HUES64 (cell line): ENCODE data around the gene VAV3.

ENCODE experiments used
- H3K27ac ChIP-seq: 2 replicates; pipeline ENCODE4 v1.7.0; 2013; ENCODE audit warnings: low read depth, low read length, inconsistent platforms
- H3K27me3 ChIP-seq: 2 replicates; pipeline ENCODE4 v1.6.1; 2013; ENCODE audit warnings: mild to moderate bottlenecking, low read length; ENCODE audit not compliant: insufficient read depth
- H3K36me3 ChIP-seq: 2 replicates; pipeline ENCODE4 v1.6.1; 2013; ENCODE audit warnings: mild to moderate bottlenecking, low read length; ENCODE audit not compliant: insufficient read depth
- H3K4me1 ChIP-seq: 2 replicates; pipeline ENCODE4 v1.6.1; 2013; ENCODE audit warnings: mild to moderate bottlenecking, low read length, moderate library complexity; ENCODE audit not compliant: insufficient read depth
- H3K4me3 ChIP-seq: 2 replicates; pipeline ENCODE4 v1.5.1; 2013; ENCODE audit warnings: mild to moderate bottlenecking, low read length, moderate library complexity
- H3K9ac ChIP-seq: 2 replicates; pipeline ENCODE4 v1.6.1; 2013; ENCODE audit warnings: mild to moderate bottlenecking, low read depth, low read length
- H3K9me3 ChIP-seq: 2 replicates; pipeline ENCODE4 v1.6.1; 2013; ENCODE audit warnings: low read depth, low read length; ENCODE audit not compliant: insufficient read depth
- WGBS: fragments of 150-250, 120-280 bp; methylation state at CpG from one replicate; pipeline ENCODE4 v1.1.7; 2013; ENCODE audit warnings: missing lambda C conversion rate; 5-methylcytosine and 5-hydroxymethylcytosine counted together

The VAV3 gene

GRCh38 chr1:107950464-107950863 is 14.5 kb downstream of the VAV3 start:
- no peak overlapping the region for H3K9ac ChIP-seq
- H3K9me3 ChIP-seq, result no peaks in the 10 kb centered on the region
- H3K4me3 ChIP-seq, result no peak overlapping the region
- no peaks in the 10 kb centered on the region for H3K27me3 ChIP-seq
- H3K27ac ChIP-seq, result no peak overlapping the region
- WGBS, result 91% methylated on average over 3 of the region's 3 CpGs
- no peaks in the 10 kb centered on the region for H3K36me3 ChIP-seq
- no peaks in the 10 kb centered on the region; the same call in 1 of the 2 replicates for H3K4me1 ChIP-seq

- no peaks in the 10 kb centered on the region for H3K36me3 ChIP-seq
- H3K9me3 ChIP-seq, result no peaks in the 10 kb centered on the region
- no peaks in the 10 kb centered on the region; the same call in 1 of the 2 replicates for H3K4me1 ChIP-seq
- WGBS, result 62% methylated on average over 3 of the region's 3 CpGs
- H3K27ac ChIP-seq, result no peak overlapping the region
- no peak overlapping the region for H3K9ac ChIP-seq
- no peak overlapping the region for H3K4me3 ChIP-seq
- no peaks in the 10 kb centered on the region for H3K27me3 ChIP-seq
Observed at GRCh38 chr1:107949467-107950253, 15.3 kb downstream of the VAV3 start.

GRCh38 chr1:107946794-107947193 is 18.2 kb downstream of the VAV3 start:
- no peaks in the 10 kb centered on the region for H3K4me1 ChIP-seq
- no peak overlapping the region for H3K4me3 ChIP-seq
- no peak overlapping the region for H3K27ac ChIP-seq

GRCh38 chr1:107943694-107944093 is 21.3 kb downstream of the VAV3 start:
- 92% methylated on average over 4 of the region's 4 CpGs for WGBS
- no peaks in the 10 kb centered on the region for H3K9me3 ChIP-seq
- no peaks in the 10 kb centered on the region for H3K4me1 ChIP-seq
- no peak overlapping the region for H3K4me3 ChIP-seq
- H3K9ac ChIP-seq, result no peak overlapping the region
- no peaks in the 10 kb centered on the region for H3K27me3 ChIP-seq
- H3K36me3 ChIP-seq, result no peaks in the 10 kb centered on the region
- H3K27ac ChIP-seq, result no peak overlapping the region

More at GRCh38 chr1:107946794-107947193, 18.2 kb downstream of the VAV3 start:
- Histone ChIP-seq H3K9ac (no peak overlapping the region), H3K36me3 (no peaks in the 10 kb centered on the region), H3K9me3 (no peaks in the 10 kb centered on the region), H3K27me3 (no peaks in the 10 kb centered on the region)

GRCh38 chr1:107942814-107943213 is 22.2 kb downstream of the VAV3 start:
- Histone ChIP-seq H3K9me3 (no peaks in the 10 kb centered on the region), H3K27me3 (no peaks in the 10 kb centered on the region), H3K4me3 (no peak overlapping the region), H3K4me1 (peaks cover 2% of the 10 kb centered on the region; the same call in 1 of the 2 replicates), H3K9ac (no peak overlapping the region), H3K27ac (no peak overlapping the region), H3K36me3 (no peaks in the 10 kb centered on the region)
- 100% methylated on average over 1 of the region's 1 CpG for WGBS

- no peak overlapping the region for H3K4me3 ChIP-seq
- no peaks in the 10 kb centered on the region for H3K27me3 ChIP-seq
- no peaks in the 10 kb centered on the region for H3K36me3 ChIP-seq
- H3K27ac ChIP-seq, result no peak overlapping the region
- peaks cover 15% of the 10 kb centered on the region for H3K4me1 ChIP-seq
- H3K9ac ChIP-seq, result no peak overlapping the region
- H3K9me3 ChIP-seq, result no peaks in the 10 kb centered on the region
Observed at GRCh38 chr1:107941531-107941930, 23.4 kb downstream of the VAV3 start.

- WGBS, result 96% methylated on average over 7 of the region's 7 CpGs
- no peaks in the 10 kb centered on the region for H3K27me3 ChIP-seq
Observed at GRCh38 chr1:107941123-107941522, 23.9 kb downstream of the VAV3 start.

GRCh38 chr1:107940701-107941100 is 24.3 kb downstream of the VAV3 start:
- Histone ChIP-seq H3K27me3 (no peaks in the 10 kb centered on the region), H3K4me3 (no peak overlapping the region), H3K27ac (no peak overlapping the region), H3K4me1 (peaks cover 23% of the 10 kb centered on the region), H3K36me3 (no peaks in the 10 kb centered on the region), H3K9ac (no peak overlapping the region), H3K9me3 (no peaks in the 10 kb centered on the region)

More at GRCh38 chr1:107941123-107941522, 23.9 kb downstream of the VAV3 start:
- Histone ChIP-seq H3K36me3 (no peaks in the 10 kb centered on the region), H3K4me1 (peaks cover 19% of the 10 kb centered on the region), H3K9ac (no peak overlapping the region), H3K4me3 (no peak overlapping the region), H3K27ac (no peak overlapping the region), H3K9me3 (no peaks in the 10 kb centered on the region)

GRCh38 chr1:107940017-107940577 is 24.9 kb downstream of the VAV3 start:
- 100% methylated on average over 4 of the region's 5 CpGs for WGBS
- H3K27ac ChIP-seq, result no peak overlapping the region
- H3K27me3 ChIP-seq, result no peaks in the 10 kb centered on the region
- H3K9ac ChIP-seq, result no peak overlapping the region
- no peaks in the 10 kb centered on the region for H3K9me3 ChIP-seq
- H3K4me1 ChIP-seq, result peaks cover 29% of the 10 kb centered on the region
- H3K36me3 ChIP-seq, result no peaks in the 10 kb centered on the region
- H3K4me3 ChIP-seq, result no peak overlapping the region

- no peaks in the 10 kb centered on the region for H3K27me3 ChIP-seq
- WGBS, result 94% methylated on average over 3 of the region's 3 CpGs
- no peak overlapping the region for H3K27ac ChIP-seq
- H3K36me3 ChIP-seq, result no peaks in the 10 kb centered on the region
- H3K9ac ChIP-seq, result no peak overlapping the region
- H3K9me3 ChIP-seq, result no peaks in the 10 kb centered on the region
- H3K4me1 ChIP-seq, result peaks cover 32% of the 10 kb centered on the region
- H3K4me3 ChIP-seq, result no peak overlapping the region
Observed at GRCh38 chr1:107939256-107939655, 25.7 kb downstream of the VAV3 start.

- H3K4me3 ChIP-seq, result peak overlapping the region; percentile 26; the same call in 1 of the 2 replicates
- H3K4me1 ChIP-seq, result peaks cover 35% of the 10 kb centered on the region
- H3K27me3 ChIP-seq, result no peaks in the 10 kb centered on the region
- H3K9me3 ChIP-seq, result no peaks in the 10 kb centered on the region
- H3K9ac ChIP-seq, result peak overlapping the region; percentile 42; the same call in 1 of the 2 replicates
- no peaks in the 10 kb centered on the region for H3K36me3 ChIP-seq
- H3K27ac ChIP-seq, result peak overlapping the region; percentile 67
- WGBS, result 48% methylated on average over 10 of the region's 10 CpGs
Observed at GRCh38 chr1:107936498-107937481, 28.2 kb downstream of the VAV3 start.
